Stimulated activated CD8-positive, alpha-beta memory T cell treated with anti-CD3 and anti-CD28 coated beads, Interleukin-15, amount 100 ng/mL, for 1 hour (primary cell): ENCODE measurements around the gene FHIT.
"Not testable (repeated sequence)": the region's sequence is repeated elsewhere in the genome, so short reads cannot be mapped to it uniquely, and the experiment has no call there.

ENCODE experiments used
- DNase-seq: peaks from one replicate; pipeline ENCODE4 v3.0.0-alpha.2; 2020; ENCODE audit warnings: low read depth

FHIT gene

GRCh38 chr3:61057464-61057863 lies 193.8 kb downstream of the FHIT start:
- DNase-seq = no peak

- DNase-seq = no peak
Observed at GRCh38 chr3:61055447-61055846, 195.8 kb downstream of the FHIT start.

GRCh38 chr3:61053781-61054496 lies 197.3 kb downstream of the FHIT start:
- DNase-seq = no peak

GRCh38 chr3:61052851-61053250 lies 198.4 kb downstream of the FHIT start:
- no peak for DNase-seq

GRCh38 chr3:61051666-61052065 lies 199.6 kb downstream of the FHIT start:
- no peak for DNase-seq

- not testable (repeated sequence) for DNase-seq
Observed at GRCh38 chr3:61045169-61045568, 206.1 kb downstream of the FHIT start.

- no peak for DNase-seq
Observed at GRCh38 chr3:61043156-61043555, 208.1 kb downstream of the FHIT start.

GRCh38 chr3:61040618-61041017 lies 210.6 kb downstream of the FHIT start:
- DNase-seq = no peak

GRCh38 chr3:61035573-61035972 lies 215.7 kb downstream of the FHIT start:
- DNase-seq = no peak

GRCh38 chr3:61032991-61033390 lies 218.3 kb downstream of the FHIT start:
- no peak for DNase-seq

GRCh38 chr3:61031503-61031902 lies 219.7 kb downstream of the FHIT start:
- no peak for DNase-seq

- DNase-seq = no peak
Observed at GRCh38 chr3:61030469-61031035, 220.7 kb downstream of the FHIT start.

- no peak for DNase-seq
Observed at GRCh38 chr3:61029194-61029593, 222.1 kb downstream of the FHIT start.

GRCh38 chr3:61018807-61019206 lies 232.4 kb downstream of the FHIT start:
- DNase-seq = no peak

GRCh38 chr3:61017028-61017427 lies 234.2 kb downstream of the FHIT start:
- not testable (repeated sequence) for DNase-seq

- no peak for DNase-seq
Observed at GRCh38 chr3:61015859-61016258, 235.4 kb downstream of the FHIT start.

GRCh38 chr3:61015408-61015807 lies 235.8 kb downstream of the FHIT start:
- no peak for DNase-seq

GRCh38 chr3:61008998-61009380 lies 242.3 kb downstream of the FHIT start:
- no peak for DNase-seq

- no peak for DNase-seq
Observed at GRCh38 chr3:61008153-61008997, 242.9 kb downstream of the FHIT start.

- no peak for DNase-seq
Observed at GRCh38 chr3:61005591-61005990, 245.7 kb downstream of the FHIT start.

- DNase-seq = no peak
Observed at GRCh38 chr3:60998858-60999257, 252.4 kb downstream of the FHIT start.

- DNase-seq = no peak
Observed at GRCh38 chr3:60992395-60992794, 258.9 kb downstream of the FHIT start.

- DNase-seq = no peak
Observed at GRCh38 chr3:60990442-60990730, 260.9 kb downstream of the FHIT start.
